ENCODE measurements around the gene DOC2A.

The DOC2A gene

DNA sequence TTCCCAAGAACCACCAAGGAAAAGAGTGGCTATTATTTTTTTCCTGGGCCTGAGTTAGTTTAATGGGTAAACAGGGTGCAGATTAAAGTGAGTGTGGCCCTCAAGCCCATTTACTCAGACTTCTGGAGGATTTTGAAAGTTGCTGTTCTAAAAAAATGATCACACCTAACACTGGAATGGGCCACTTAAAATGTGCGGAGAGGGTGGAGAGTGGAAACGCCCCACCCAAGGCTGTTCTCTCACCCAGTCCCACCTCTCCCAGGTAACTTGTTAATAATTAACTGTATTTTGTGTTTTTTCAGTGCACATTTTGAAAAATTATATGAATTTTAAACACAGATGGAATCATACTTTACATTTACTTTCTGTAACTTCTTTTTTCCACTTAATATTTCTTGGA is 20.8 kb downstream of the DOC2A start:
- peaks cover 94% of the 10 kb centered on the region for H3K36me3 ChIP-seq (ENCODE audit: control insufficient read depth, low read length)
- peaks cover 11% of the 10 kb centered on the region for H3F3A ChIP-seq (ENCODE audit: control insufficient read depth, insufficient read depth)
- H3K9me2 ChIP-seq (replicated peaks; ENCODE audit: control insufficient read depth, low read length) = no peaks in the 10 kb centered on the region
- peaks cover 13% of the 10 kb centered on the region for H3K79me2 ChIP-seq (ENCODE audit: control insufficient read depth, low read length)
- no peaks in the 10 kb centered on the region for H4K20me1 ChIP-seq (ENCODE audit: control insufficient read depth, insufficient read depth, low read depth, low read length)
- H3K27me3 ChIP-seq (ENCODE audit: control insufficient read depth, low read length) = no peaks in the 10 kb centered on the region
- no peaks in the 10 kb centered on the region for H3K9me3 ChIP-seq (ENCODE audit: control insufficient read depth, insufficient read depth, low read length)
- no peak overlapping the region for H3K4me3 ChIP-seq (ENCODE audit: low read length)
- no peak overlapping the region for H3K4me2 ChIP-seq (ENCODE audit: low read length)
- TF ChIP-seq, protein P1, sequence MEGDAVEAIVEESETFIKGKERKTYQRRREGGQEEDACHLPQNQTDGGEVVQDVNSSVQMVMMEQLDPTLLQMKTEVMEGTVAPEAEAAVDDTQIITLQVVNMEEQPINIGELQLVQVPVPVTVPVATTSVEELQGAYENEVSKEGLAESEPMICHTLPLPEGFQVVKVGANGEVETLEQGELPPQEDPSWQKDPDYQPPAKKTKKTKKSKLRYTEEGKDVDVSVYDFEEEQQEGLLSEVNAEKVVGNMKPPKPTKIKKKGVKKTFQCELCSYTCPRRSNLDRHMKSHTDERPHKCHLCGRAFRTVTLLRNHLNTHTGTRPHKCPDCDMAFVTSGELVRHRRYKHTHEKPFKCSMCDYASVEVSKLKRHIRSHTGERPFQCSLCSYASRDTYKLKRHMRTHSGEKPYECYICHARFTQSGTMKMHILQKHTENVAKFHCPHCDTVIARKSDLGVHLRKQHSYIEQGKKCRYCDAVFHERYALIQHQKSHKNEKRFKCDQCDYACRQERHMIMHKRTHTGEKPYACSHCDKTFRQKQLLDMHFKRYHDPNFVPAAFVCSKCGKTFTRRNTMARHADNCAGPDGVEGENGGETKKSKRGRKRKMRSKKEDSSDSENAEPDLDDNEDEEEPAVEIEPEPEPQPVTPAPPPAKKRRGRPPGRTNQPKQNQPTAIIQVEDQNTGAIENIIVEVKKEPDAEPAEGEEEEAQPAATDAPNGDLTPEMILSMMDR (IDR thresholded peaks at IDR 0.05; ENCODE audit: low read depth, low read length, poor library complexity, severe bottlenecking) = no peak
- TF ChIP-seq EZH2phosphoT487 (IDR thresholded peaks at IDR 0.05; ENCODE audit: borderline replicate concordance, low read length) = no peak
- no peak overlapping the region for H3K27ac ChIP-seq (ENCODE audit: low read depth, low read length)
- peaks cover 17% of the 10 kb centered on the region for H3K4me1 ChIP-seq (ENCODE audit: control insufficient read depth, low read length)

- Histone ChIP-seq H3K4me2 (ENCODE audit: low read length) (no peak overlapping the region), H3K79me2 (ENCODE audit: control insufficient read depth, low read length) (peaks cover 5% of the 10 kb centered on the region; the same call in 1 of the 2 replicates), H3K9me2 (replicated peaks; ENCODE audit: control insufficient read depth, low read length) (no peaks in the 10 kb centered on the region), H3K4me1 (ENCODE audit: control insufficient read depth, low read length) (peaks cover 10% of the 10 kb centered on the region), H3F3A (ENCODE audit: control insufficient read depth, insufficient read depth) (peaks cover 3% of the 10 kb centered on the region), H3K27me3 (ENCODE audit: control insufficient read depth, low read length) (no peaks in the 10 kb centered on the region), H3K36me3 (ENCODE audit: control insufficient read depth, low read length) (peaks cover 95% of the 10 kb centered on the region), H3K27ac (ENCODE audit: low read depth, low read length) (no peak overlapping the region), H4K20me1 (ENCODE audit: control insufficient read depth, insufficient read depth, low read depth, low read length) (no peaks in the 10 kb centered on the region), H3K4me3 (ENCODE audit: low read length) (no peak overlapping the region), H3K9me3 (ENCODE audit: control insufficient read depth, insufficient read depth, low read length) (no peaks in the 10 kb centered on the region)
- TF ChIP-seq, protein P1 (IDR thresholded peaks at IDR 0.05; ENCODE audit: low read depth, low read length, poor library complexity, severe bottlenecking) = no peak
- TF ChIP-seq EZH2phosphoT487 (IDR thresholded peaks at IDR 0.05; ENCODE audit: borderline replicate concordance, low read length) = no peak
These were observed 21.5 kb downstream of the DOC2A start for GRCh38 chr16:29989111-29989858.

- peaks cover 2% of the 10 kb centered on the region; the same call in 1 of the 2 replicates for H3K4me1 ChIP-seq (ENCODE audit: control insufficient read depth, low read length)
- no peak overlapping the region for H3K4me2 ChIP-seq (ENCODE audit: low read length)
- no peaks in the 10 kb centered on the region for H3K9me2 ChIP-seq (replicated peaks; ENCODE audit: control insufficient read depth, low read length)
- no peaks in the 10 kb centered on the region for H3K27me3 ChIP-seq (ENCODE audit: control insufficient read depth, low read length)
- TF ChIP-seq, protein P1 (IDR thresholded peaks at IDR 0.05; ENCODE audit: low read depth, low read length, poor library complexity, severe bottlenecking) = no peak
- H3K27ac ChIP-seq (ENCODE audit: low read depth, low read length) = no peak overlapping the region
- peaks cover 95% of the 10 kb centered on the region for H3K36me3 ChIP-seq (ENCODE audit: control insufficient read depth, low read length)
- no peaks in the 10 kb centered on the region; the same call in 1 of the 2 replicates for H3F3A ChIP-seq (ENCODE audit: control insufficient read depth, insufficient read depth)
- H3K4me3 ChIP-seq (ENCODE audit: low read length) = no peak overlapping the region
- H3K9me3 ChIP-seq (ENCODE audit: control insufficient read depth, insufficient read depth, low read length) = no peaks in the 10 kb centered on the region
- no peaks in the 10 kb centered on the region; the same call in 1 of the 2 replicates for H3K79me2 ChIP-seq (ENCODE audit: control insufficient read depth, low read length)
- H4K20me1 ChIP-seq (ENCODE audit: control insufficient read depth, insufficient read depth, low read depth, low read length) = no peaks in the 10 kb centered on the region
These were observed 22.3 kb downstream of the DOC2A start for GRCh38 chr16:29988346-29989075.
